Stimulated activated CD8-positive, alpha-beta memory T cell treated with anti-CD3 and anti-CD28 coated beads, Interleukin-2, amount 100 ng/mL, for 1 hour (primary cell): Measurements from ENCODE around the gene CCDC152.
"Not testable (repeated sequence)": the region's sequence is repeated elsewhere in the genome, so short reads cannot be mapped to it uniquely, and the experiment has no call there.

Experiments
- DNase-seq, 2 donors: peaks; one replicate each; pipeline ENCODE4 v3.0.0-alpha.2; 2020; ENCODE audit warnings: low read depth in 2 of 2

Gene CCDC152, protein sequence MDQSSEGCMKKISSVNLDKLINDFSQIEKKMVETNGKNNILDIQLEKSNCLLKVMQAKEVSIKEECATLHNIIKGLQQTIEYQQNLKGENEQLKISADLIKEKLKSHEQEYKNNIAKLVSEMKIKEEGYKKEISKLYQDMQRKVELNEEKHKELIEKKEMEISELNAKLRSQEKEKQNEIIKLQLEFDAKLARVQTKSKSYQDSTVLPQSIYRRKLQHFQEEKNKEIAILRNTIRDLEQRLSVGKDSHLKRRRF

DNA sequence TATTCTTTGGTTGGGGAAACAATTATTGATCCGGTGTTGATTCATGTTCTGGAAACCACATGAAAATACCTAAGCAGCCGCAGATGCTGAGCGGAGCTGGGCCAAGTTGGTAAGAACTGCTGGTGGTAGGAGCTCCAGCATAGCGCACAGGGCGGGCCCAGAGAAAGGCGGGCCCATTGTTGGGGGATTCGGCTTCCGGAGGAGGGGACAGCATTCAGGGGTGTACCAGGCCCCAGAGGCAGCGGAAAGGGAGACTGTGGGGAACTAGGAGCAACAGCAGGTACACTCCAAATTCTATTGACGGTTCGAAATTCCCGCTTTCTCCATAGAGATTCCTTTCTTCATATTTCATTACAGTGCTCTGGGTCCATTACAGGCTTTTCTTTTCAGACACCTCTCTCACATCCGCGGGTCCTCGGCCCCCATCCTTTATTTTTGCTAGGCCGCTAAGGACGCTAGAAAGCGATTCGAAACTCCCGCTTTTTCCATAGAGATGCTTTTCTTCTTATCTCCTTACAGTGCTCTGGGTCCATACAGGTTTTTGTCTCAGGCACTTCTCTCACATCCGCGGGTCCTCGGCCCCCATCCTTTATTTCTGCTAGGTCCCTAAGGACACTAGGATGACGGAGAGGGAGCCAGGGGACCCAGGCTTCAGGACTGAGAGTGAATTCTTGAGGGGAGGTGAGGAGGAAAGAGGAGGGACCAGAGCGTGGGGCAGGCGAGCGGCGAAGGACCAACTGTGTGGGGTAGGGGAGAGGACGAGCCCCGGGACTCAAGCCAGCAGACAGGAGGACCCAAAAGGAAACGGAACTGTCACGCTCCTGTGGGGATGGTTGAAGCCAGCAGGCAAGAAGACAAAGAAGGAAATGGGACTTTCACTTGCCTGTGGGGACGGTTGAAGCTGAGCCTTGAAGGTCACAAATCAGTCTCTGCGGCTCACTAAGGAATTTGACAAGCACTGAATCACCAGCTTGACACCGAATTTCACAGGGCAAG lies at the start of gene CCDC152:
Gene CCDC152, plus strand, starts transcription at position 213 of the 996 bp plus-strand sequence. CDS start 2,304 bp downstream, outside the sequence.
- peak; percentile 13 to 22 for DNase-seq

DNA sequence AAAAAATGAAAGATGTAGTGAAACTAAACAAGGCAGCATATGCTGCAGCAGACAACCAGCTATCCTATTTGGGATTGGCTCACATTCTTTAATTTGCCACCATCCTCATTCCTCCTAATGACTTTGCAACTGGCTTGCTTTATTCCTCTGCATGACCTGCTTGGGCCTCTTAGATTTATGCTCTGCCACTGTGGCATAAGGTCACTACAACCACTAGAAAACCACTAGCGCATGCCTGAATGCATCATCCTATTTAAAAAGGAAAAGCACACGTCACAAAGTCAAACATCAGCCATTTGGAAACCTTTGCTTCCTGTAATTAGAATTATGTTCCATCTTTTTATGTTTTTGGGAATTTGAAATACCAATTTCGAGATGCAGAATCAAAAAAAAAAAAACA lies 40.8 kb upstream of the CCDC152 start:
- no peak for DNase-seq

DNA sequence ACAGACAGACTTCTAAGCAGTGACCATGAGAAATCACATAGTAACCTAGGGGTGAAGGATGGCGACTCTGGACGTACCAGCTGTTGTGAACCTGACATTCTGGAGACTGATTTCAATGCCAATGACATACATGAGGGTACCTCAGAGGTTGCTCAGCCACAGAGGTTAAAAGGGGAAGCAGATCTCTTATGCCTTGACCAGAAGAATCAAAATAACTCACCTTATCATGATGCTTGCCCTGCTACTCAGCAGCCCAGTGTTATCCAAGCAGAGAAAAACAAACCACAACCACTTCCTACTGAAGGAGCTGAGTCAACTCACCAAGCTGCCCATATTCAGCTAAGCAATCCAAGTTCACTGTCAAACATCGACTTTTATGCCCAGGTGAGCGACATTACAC lies 38.0 kb upstream of the CCDC152 start:
- DNase-seq, result no peak

DNA sequence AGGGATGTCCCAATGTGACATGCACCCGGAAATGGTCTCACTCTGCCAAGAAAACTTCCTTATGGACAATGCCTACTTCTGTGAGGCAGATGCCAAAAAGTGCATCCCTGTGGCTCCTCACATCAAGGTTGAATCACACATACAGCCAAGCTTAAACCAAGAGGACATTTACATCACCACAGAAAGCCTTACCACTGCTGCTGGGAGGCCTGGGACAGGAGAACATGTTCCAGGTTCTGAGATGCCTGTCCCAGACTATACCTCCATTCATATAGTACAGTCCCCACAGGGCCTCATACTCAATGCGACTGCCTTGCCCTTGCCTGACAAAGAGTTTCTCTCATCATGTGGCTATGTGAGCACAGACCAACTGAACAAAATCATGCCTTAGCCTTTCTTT lies 37.6 kb upstream of the CCDC152 start:
- DNase-seq, result no peak

DNA sequence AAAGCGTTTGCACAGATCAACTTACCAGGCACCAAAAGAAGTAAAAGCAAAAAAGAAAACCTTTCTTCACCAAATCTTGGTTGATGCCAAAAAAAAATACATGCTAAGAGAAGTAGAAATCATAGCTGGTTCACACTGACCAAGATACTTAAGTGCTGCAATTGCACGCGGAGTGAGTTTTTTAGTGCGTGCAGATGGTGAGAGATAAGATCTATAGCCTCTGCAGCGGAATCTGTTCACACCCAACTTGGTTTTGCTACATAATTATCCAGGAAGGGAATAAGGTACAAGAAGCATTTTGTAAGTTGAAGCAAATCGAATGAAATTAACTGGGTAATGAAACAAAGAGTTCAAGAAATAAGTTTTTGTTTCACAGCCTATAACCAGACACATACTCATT lies 36.4 kb upstream of the CCDC152 start:
- DNase-seq, result no peak

DNA sequence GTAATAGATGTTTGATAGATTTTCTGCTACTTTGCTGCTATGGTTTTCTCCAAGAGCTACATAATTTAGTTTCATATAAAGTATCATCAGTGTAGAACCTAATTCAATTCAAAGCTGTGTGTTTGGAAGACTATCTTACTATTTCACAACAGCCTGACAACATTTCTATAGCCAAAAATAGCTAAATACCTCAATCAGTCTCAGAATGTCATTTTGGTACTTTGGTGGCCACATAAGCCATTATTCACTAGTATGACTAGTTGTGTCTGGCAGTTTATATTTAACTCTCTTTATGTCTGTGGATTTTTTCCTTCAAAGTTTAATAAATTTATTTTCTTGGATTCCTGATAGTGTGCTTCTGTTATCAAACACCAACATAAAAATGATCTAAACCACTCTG lies 35.1 kb upstream of the CCDC152 start:
- DNase-seq, result no peak

DNA sequence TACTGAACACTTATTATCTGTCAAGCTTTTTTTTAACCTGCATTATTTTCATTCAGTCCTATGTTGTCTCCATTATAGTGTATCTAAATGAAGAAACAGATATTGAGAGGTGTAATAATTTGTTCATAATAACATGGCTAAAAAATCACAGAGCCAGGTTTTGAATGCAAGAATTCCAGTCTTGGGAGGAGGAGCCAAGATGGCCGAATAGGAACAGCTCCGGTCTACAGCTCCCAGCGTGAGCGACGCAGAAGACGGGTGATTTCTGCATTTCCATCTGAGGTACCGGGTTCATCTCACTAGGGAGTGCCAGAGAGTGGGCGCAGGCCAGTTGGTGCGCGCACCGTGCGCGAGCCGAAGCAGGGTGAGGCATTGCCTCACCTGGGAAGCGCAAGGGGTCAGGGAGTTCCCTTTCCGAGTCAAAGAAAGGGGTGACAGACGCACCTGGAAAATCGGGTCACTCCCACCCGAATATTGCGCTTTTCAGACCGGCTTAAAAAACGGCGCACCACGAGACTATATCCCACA lies 22.0 kb upstream of the CCDC152 start:
- DNase-seq, result not testable (repeated sequence)

DNA sequence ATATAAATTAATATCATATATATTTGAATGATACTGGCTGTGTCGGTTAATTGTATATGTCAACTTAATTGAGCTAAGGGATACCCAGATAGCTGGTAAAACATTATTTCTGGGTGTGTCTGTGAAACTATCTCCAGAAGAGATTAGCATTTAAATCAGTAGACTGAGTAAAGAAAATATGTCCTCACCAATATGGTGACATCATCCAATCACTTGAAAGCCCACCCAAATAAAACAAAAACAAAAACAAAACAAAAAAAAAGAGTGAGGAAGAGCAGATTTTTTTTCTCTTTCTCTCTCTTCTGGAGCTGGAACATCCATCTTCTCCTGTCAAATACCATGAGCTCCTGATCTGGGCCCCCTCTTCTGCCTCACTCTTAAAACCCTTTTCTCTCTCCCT lies 15.7 kb upstream of the CCDC152 start:
- no peak for DNase-seq

DNA sequence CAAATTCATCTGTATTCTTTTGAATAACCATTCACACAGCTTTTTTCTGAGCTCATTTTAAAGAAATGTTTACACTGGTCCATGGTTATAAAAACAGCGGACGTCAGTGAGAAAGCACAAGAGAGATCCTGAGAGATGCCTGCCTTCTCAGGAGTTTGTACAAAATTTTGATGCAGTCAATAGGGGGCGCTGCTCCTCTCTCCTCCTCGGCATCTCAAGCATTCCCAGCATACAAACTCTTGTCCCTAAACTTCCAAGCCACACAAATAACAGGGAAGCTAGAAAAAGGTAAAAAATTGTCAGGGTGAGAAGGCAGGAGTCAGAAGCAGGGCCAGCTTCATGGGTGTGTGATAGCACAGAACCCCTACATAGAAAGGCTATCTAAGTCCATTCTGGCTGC lies 11.2 kb upstream of the CCDC152 start:
- no peak for DNase-seq

DNA sequence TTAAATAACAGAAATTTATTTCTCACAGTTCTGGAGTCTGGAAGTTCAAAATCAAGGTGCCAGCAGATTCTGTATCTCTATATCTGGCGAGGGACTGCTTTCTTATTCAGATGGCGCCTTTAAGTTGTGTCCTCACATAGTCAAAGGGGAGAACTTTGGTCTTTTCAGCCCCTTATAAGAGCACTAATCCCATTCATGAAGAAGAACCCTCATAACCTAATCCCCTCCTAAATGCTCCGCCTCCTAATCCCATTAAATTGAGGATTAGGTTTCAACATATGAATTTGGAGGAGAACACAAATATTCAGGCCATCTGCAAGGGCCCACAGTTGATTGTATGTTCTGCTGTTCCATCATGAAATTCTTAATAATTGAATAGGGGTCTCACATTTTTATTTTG lies 10.8 kb upstream of the CCDC152 start:
- DNase-seq, result no peak

DNA sequence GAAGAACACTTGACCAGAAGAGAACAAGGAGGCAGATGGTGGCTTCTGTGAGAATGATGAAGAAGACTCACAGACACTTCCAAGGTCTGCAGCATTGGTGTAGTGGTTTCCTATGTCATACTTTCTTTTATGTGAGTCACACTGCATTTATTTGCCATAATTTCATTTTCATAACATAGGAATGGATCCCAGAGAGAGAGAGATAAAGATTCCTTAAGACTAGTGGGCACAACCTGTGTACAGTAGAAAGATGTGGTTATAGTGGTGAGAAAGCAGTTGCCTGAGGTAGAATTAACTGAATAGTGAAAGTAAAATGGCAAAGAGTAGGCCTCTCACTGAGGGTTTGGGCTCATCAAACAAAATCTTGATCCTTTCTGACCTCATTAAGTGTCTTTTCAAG lies 7.6 kb upstream of the CCDC152 start:
- DNase-seq, result no peak

DNA sequence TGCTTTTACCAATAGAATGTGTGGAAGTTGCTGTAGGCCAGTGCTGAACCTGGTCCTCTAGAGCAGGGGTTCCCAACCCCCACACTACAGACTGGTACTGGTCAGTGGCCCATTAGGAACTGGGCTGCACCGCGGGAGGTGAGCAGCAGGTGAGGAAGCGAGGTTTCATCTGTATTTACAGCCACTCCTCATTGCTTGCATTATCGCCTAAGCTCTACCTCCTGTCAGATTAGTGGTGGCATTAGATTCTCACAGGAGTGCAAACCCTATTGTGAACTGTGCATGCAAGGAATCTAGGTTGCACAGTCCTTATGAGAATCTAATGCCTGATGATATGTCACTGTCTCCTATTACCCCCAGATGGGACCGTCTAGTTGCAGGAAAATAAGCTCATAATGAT lies 6.1 kb upstream of the CCDC152 start:
- DNase-seq, result no peak

DNA sequence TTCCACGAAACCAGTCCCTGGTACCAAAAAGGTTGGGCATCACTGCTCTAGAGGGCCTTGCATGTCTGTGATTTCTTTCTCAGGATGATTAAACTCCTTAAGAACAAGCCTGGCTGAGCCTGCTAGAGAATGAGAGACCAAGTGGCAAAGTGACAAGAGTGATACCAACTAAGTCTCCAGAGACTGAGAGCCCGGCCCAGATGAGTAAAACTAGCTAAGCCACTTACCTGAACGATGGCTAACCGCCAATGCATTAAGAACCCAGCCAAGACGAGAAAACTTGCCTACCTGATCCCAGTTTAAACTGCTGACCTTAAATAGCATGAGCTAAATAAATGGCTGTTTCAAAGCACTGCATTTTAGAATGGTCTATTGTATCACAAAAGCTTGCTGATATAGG lies 5.6 kb upstream of the CCDC152 start:
- no peak for DNase-seq

DNA sequence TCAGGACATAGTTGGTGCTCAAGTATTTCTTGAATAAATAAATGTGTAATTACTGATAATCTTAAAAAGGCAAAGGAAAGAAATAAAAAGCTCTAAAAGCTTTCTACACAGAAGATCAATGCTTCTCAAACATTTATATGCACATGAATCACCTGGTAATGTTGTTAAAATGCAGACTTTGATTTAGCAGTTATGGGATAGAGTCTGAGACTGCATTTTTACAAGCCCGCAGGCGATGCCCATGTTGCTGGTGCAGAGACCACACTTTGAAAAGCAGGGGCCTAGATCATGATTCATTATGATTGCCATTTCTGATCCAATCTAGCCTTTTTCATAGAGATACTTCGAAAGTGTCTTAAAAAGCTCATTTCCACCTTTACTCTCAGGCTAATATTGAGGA lies 3.5 kb upstream of the CCDC152 start:
- DNase-seq, result no peak

DNA sequence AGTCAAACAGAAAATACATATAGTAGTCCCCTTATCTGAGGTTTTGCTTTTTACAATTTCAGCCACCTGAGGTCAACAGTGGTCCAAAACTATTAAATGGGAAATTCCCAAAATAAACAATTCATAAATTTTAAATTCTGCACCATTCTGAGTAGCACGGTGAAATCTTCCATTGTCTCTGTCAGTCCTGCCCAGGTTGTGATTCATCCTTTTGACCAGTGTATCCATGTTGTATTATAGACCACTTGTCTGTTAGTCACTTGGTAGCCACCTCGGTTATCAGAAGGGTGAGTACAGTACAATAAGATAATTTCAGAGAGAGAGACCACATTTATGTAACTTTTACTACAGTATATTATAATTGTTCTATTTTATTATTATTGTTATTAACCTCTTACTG lies 2.8 kb downstream of the CCDC152 start:
- no peak for DNase-seq

DNA sequence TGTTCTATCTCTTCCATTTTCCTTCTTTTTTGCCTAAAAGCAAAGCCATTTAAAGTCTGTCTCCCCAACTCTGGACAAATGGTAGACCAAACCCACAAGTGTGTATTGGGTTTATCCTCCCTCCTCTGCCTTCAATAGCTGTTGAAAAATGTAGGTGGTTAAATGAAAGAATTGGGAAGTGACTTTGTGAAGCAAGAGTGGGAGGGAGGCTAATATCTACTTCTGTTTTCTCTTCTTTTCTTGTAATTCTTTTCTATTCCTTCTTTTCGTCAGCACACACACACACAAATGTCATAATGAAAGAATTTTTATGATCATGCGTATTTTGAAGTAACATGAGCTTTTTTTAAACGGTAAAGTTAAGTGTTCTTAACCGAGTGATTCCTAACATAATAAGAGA lies 3.8 kb downstream of the CCDC152 start:
- no peak for DNase-seq

DNA sequence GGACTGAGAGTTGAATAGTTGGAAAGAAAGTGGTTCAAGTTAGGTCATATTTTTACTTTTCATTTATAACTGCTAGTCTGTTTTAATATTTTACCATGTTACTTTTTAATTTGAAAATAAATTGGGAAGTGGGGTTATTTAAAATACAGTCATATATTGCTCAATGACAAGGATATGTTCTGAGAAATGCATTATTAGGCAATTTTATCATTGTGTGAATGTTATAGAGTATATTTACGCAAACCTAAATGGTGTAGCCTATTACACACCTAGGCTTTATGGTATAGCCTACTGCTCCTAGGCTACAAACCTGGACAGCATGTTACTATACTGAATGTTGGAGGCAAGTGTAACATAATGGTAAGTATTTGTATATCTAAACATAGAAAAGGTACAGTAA lies 5.2 kb downstream of the CCDC152 start:
- DNase-seq, result no peak

DNA sequence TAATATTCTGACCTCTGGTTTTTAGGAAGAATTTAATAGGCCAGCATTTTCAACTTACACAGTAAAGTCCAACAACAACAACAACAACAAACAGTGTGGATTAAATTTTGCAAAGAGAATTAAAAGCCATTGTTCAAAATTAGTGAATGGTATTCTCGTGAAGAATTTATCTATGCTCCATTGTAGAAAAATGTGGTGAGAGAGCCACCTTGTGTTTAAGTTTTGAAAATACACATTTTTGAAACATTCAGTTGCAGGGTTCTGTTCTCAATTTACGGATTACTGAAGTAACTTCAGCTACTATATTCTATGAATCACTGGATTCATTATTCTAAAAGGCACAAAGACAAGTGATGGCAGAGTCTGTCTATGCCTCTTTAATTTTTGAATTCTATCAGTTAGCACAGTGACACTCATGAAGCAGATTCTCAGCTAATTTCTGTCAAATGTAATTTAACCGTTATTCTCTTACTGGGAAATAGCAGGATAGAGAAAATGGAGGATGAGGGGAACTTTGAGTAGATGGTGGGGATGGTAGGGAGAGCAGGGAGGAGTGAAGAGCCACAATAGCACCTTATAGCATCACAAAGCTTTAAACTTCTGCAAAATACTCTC lies 11.0 kb downstream of the CCDC152 start:
- DNase-seq, result no peak

DNA sequence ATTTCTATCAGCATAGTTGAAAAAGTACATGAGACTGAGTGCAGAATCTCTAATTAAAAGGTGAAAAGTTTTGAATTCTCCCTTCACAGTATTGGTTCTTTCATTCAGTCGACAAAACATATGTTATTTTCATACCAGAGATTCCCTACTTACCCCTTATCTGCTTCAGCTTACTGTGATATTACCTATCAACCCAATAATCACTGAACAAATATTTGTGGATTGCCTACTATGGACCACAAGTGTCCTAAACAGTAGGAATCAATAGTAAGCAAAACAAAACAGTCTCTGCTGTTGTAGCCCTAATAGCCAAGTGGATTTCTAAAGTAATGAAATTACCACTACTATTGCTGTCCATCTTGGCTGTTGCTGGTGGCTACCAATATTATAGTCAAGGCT lies 11.5 kb downstream of the CCDC152 start:
- DNase-seq, result no peak

DNA sequence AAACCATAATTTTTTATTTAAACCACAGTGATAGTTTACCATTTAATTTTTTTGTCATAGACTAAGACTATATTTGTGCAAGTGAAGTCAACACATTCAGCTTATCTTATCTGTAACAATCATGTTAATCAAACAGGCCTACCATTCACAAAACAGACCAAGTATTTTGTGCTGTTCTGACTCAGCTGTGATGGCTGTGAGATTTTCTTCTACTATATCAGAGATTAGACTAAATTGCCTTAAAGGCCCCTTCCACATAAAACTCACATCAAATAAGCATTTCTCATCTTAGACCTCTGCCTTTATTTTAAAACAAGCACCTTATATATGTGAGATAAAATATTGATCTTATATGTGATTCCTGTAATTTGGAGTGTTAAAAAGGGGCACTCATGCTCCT lies 13.4 kb downstream of the CCDC152 start:
- DNase-seq, result no peak

DNA sequence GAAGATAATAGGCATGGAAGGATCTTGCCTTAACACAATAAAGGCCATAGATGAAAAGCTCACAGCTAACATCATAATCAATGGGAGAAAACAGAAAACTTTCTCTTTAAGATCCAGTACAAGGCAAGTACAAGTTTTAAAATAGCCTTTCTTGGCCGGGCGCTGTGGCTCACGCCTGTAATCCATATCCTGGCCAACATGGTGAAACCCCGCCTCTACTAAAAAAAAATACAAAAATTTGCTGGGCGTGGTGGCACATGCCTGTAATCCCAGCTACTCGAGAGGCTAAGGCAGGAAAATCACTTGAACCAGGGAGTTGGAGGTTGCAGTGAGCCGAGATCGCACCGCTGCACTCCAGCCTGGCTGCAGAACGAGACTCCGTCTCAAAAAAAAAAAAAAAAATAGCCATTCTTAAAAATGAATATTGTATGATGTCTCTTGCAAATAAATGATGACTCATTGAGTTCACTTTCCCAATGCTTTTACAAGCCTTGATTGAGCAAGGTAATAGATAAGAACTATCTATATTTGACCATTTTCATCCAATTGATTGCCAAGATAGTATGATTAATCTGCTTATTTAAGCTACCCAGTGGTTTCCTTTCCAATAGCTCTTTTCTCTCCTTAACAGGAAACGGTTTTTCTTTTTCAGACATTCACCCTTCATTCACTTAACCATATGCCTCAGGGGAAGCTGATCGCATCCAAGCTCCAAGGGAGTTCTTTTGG lies 15.8 kb downstream of the CCDC152 start:
- no peak for DNase-seq

DNA sequence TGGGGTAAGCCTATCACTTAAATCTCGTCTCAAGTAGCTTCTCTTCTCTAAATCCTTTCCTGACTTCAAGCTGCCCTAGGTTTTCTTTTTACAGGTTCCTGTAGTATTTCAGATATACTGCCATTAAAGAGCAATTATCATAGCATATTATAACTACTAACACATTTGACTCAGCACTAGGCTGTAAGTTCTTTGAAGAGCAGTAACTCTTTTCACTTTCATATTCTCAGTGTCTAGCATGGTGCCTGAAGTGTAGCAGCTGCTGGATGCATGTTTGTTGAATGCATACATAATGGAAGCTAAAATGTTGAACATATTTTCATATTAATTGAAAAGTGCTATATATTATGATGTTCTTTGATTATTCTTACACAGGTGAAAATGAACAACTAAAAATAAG lies 22.5 kb downstream of the CCDC152 start:
- DNase-seq, result no peak
